OCI-LY3 (cell line): ENCODE results near the gene TMEM245.

Experiments used
- CTCF ChIP-seq: fragments of 200-600, 300-600 bp; sonication (generic); IDR thresholded peaks from 2 replicates; pipeline ENCODE4 v1.5.1; 2014; ENCODE audit warnings: antibody characterized with exemption, low read length, low read depth
- EZH2phosphoT487 ChIP-seq: fragments of 200-600 bp; shearing (Covaris generic); IDR thresholded peaks from 2 replicates; pipeline ENCODE4 v1.6.1; 2018; ENCODE audit warnings: antibody characterized with exemption, mixed run types, low read depth

GRCh38 chr9:108983885-108984284 lies 135.9 kb downstream of the TMEM245 start:
- no peak for TF ChIP-seq CTCF
- no peak for TF ChIP-seq EZH2phosphoT487
